Calu3 (cell line): ENCODE data around the gene FTO. TPM values are rescaled to one million over a fixed set of nuclear protein-coding genes. Genes with fewer than 3 reads are reported as not detected.

Experiments
- BruUV-seq: library from RNA; stranded (reverse); fragments of 400-500 nt; replicated peaks from 2 replicates; lab custom pipeline; 2021; lab: Mats Ljungman, UMichigan
- CTCF ChIA-PET: fragments of 300-600 bp; sonication (Branson Sonifier 250); formaldehyde crosslinking; loops from one replicate; lab custom pipeline; 2022; ENCODE audit warnings: antibody characterized with exemption; lab: Charles Lee
- DNase-seq: peaks from one replicate; pipeline ENCODE4 v3.0.0; 2022
- H3K27ac Mint-ChIP-seq: one replicate; pipeline ENCODE4 v1.8.0; 2022; ENCODE audit warnings: mixed read lengths; ENCODE audit not compliant: unreplicated experiment
- H3K27me3 Mint-ChIP-seq: one replicate; pipeline ENCODE4 v1.8.0; 2022; ENCODE audit warnings: mixed read lengths; ENCODE audit not compliant: unreplicated experiment
- H3K36me3 Mint-ChIP-seq: one replicate; pipeline ENCODE4 v1.8.0; 2022; ENCODE audit warnings: mild to moderate bottlenecking, moderate library complexity, mixed read lengths; ENCODE audit not compliant: insufficient read depth, unreplicated experiment
- H3K4me1 Mint-ChIP-seq: one replicate; pipeline ENCODE4 v1.8.0; 2022; ENCODE audit warnings: mild to moderate bottlenecking, low read depth, mixed read lengths; ENCODE audit not compliant: unreplicated experiment
- H3K4me3 Mint-ChIP-seq: one replicate; pipeline ENCODE4 v1.8.0; 2022; ENCODE audit warnings: mild to moderate bottlenecking, low read depth, moderate library complexity, mixed read lengths; ENCODE audit not compliant: unreplicated experiment
- H3K9me3 Mint-ChIP-seq: one replicate; pipeline ENCODE4 v1.8.0; 2022; ENCODE audit warnings: low read depth, mixed read lengths; ENCODE audit not compliant: unreplicated experiment
- intact Hi-C: fragments of 100-400 bp; cut with micrococcal nuclease; formaldehyde crosslinking; loops from one replicate; pipeline ENCODE4 v1.10.0; 2022; ENCODE audit not compliant: unreplicated experiment
- total RNA-seq: library from RNA; stranded (reverse); gene quantifications from 2 replicates; pipeline ENCODE4 v1.2.3, GENCODE V29; 2022
- TF ChIP-seq, protein P1 (sequence below): fragments of 200-600 bp; IDR thresholded peaks from one replicate; pipeline ENCODE4 v1.8.0; 2022; ENCODE audit warnings: antibody characterized with exemption; ENCODE audit not compliant: unreplicated experiment

Gene FTO
- total RNA-seq, 1 experiment from 2014 or later = 68.9 TPM

DNA sequence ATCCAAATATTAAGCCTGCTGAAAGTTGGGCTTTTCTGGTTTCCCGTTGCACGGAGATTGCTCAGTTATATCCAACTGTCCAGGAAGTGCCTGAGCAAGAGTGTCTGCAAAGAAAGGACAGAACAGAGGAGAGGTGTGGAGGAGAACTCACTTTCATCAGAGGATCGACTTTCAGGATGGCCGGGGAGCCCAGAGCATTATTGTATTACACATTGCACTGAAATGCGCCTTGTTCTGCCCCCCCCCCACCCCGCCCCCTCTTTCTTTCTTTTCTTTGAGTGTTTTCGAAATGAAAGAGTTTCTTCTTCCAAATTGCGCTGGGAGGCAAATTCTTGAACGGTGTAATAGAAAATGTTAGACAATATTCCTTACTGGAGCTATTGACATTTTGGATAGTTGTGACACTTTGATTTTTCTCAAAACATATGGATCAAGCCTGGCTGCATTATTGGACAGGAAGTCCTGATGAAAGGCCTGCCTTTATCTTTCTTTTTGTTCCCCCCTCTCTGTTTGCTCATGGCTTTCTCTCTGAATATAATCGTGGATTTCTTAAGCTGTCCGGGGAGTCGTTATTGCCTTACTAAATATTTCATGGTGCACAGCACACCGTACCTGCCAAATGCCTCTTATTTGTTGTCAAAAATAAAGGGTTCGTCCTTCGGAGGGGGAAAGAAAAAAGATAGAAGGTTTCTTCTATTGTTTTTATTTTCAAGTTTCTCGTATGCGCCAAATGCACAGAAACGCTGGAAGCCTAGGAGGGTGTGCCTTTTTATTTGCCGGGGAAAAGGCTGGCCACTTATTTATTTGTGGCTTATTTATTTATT is 471.8 kb downstream of the FTO start:
- no TSS peak for BruUV-seq
- TF ChIP-seq, protein P1, sequence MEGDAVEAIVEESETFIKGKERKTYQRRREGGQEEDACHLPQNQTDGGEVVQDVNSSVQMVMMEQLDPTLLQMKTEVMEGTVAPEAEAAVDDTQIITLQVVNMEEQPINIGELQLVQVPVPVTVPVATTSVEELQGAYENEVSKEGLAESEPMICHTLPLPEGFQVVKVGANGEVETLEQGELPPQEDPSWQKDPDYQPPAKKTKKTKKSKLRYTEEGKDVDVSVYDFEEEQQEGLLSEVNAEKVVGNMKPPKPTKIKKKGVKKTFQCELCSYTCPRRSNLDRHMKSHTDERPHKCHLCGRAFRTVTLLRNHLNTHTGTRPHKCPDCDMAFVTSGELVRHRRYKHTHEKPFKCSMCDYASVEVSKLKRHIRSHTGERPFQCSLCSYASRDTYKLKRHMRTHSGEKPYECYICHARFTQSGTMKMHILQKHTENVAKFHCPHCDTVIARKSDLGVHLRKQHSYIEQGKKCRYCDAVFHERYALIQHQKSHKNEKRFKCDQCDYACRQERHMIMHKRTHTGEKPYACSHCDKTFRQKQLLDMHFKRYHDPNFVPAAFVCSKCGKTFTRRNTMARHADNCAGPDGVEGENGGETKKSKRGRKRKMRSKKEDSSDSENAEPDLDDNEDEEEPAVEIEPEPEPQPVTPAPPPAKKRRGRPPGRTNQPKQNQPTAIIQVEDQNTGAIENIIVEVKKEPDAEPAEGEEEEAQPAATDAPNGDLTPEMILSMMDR = no peak
- H3K4me1 Mint-ChIP-seq = peaks cover 39% of the 10 kb centered on the region
- peaks cover 16% of the 10 kb centered on the region for H3K27me3 Mint-ChIP-seq
- H3K4me3 Mint-ChIP-seq = no peak overlapping the region
- H3K9me3 Mint-ChIP-seq = no peaks in the 10 kb centered on the region
- H3K36me3 Mint-ChIP-seq = no peaks in the 10 kb centered on the region
- CTCF ChIA-PET = no interaction called here
- H3K27ac Mint-ChIP-seq = no peak overlapping the region
- intact Hi-C loops = no loop called here
- DNase-seq = no peak

DNA sequence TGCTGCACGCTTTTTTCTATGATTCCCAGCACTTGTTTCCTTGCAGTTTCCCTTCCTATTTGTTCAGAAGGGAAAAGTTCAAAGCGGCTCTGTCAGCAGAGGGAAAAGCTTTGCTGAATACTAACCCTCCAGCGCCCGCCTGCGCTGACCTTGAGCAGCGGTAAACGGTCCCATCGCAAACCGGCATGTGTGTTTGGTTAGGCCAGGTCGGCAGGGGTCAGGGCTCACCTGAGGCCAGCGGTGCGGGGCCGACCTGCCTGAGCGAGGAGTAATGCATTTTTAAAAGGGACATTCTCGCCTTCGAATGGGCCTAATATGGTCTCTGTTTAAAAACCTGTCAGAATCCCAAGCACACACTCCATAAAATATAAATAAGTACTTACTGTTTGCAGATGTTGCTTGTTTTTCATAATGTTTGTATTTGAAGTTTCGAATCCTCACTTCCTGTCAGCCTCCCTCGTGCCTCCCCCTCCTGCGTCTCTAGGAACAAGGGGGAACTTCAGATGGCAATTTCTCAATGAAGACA is 472.5 kb downstream of the FTO start:
- H3K4me1 Mint-ChIP-seq = peaks cover 46% of the 10 kb centered on the region
- no peak overlapping the region for H3K27ac Mint-ChIP-seq
- no peak overlapping the region for H3K4me3 Mint-ChIP-seq
- DNase-seq = no peak
- intact Hi-C loops = no loop called here
- no peaks in the 10 kb centered on the region for H3K9me3 Mint-ChIP-seq
- peaks cover 16% of the 10 kb centered on the region for H3K27me3 Mint-ChIP-seq
- TF ChIP-seq, protein P1 = no peak
- BruUV-seq = no TSS peak
- H3K36me3 Mint-ChIP-seq = no peaks in the 10 kb centered on the region
- CTCF ChIA-PET = no interaction called here

DNA sequence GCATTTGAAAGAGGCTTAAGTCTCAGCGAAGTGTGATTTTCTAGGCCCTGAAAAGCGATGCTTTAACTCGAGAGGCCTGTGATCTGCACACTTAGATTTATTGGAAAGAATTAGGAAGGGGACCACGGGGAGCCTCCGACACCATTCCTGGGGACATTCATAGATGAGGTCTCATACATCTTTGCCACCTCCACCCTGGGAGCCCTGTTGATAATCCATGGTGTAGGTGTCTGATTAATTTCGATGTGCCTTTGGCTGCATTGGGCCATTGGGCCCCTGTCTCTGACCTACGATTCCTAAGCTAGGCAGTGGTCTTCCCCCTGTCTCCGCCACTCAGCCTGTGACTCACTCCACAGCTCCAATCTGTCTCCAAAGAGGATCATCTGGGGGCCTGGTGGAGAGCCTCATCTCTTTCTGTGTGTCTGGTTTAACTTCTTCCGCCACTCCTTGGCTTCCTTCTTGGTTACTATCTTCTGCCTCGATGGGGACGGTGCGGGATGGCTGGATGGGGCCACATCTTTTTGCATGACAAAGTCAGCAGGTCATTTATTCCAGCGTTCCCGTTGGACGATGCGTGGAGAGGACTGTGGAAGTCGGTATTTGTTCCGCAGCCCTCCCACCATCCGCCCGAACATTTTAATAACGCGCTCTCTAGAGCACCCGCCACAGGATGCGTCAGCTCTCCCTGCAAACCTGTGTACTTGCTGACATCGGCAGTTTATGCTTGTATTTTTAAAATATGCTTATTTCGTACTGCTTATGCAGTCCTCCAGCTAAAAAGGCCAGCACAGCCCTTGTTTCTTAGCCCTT is 473.3 kb downstream of the FTO start:
- Mint-ChIP-seq H3K27ac (no peak overlapping the region), H3K4me3 (no peak overlapping the region), H3K4me1 (peaks cover 46% of the 10 kb centered on the region), H3K36me3 (no peaks in the 10 kb centered on the region), H3K9me3 (peaks cover 1% of the 10 kb centered on the region), H3K27me3 (peaks cover 16% of the 10 kb centered on the region)
- no peak for DNase-seq
- intact Hi-C loops = no loop called here
- CTCF ChIA-PET = no interaction called here
- no TSS peak for BruUV-seq
- TF ChIP-seq, protein P1 = no peak

DNA sequence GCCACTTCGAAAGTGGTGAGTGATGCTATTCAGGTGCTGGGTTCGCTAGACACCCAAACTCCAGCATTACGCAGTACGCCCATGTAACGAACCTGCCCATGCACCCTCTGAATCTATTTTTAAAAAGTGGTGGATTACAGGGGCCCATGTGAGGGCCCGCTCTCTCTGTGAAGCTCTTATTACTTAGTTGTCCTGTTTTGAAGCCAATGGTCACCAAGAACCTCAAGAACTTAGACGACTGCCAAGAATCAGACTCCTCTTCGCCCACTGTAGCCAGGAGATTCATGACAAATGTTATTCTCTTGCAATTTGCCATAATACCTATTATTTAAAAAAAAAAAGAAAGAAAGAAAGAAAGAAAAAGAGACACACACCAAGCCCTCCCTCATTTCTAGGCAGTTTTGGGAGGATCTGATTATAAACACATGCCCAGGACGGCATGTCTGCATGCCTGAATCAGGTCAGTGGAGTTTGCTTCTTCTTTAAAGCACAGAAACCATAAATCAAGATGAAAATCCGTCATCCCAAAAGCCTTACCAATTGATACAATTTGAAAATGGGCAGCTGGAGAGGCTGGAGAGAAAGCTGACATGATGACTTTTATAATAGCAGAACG is 474.0 kb downstream of the FTO start:
- Mint-ChIP-seq H3K27me3 (peaks cover 13% of the 10 kb centered on the region), H3K9me3 (peaks cover 4% of the 10 kb centered on the region), H3K36me3 (no peaks in the 10 kb centered on the region), H3K4me3 (no peak overlapping the region), H3K4me1 (peaks cover 46% of the 10 kb centered on the region), H3K27ac (no peak overlapping the region)
- TF ChIP-seq, protein P1 = no peak
- DNase-seq = no peak
- BruUV-seq = no TSS peak
- intact Hi-C loops = no loop called here
- CTCF ChIA-PET = interaction anchor here (0.9 to 1.3 kb wide), 2 partner anchors 10 to 12 kb away, joined by 3 to 4 read pairs; no protein-coding TSS in a partner anchor
